HCT116 (cell line): ENCODE results near the gene INPP5F. TPM values are rescaled to one million over a fixed set of nuclear protein-coding genes. Genes with fewer than 3 reads are reported as not detected.

Source experiments
- ATAC-seq: fragments of 200-7000 bp; cut with Tn5 transposase; 2 replicates; pipeline ENCODE4 v1.9.1; 2020; ENCODE audit warnings: mild to moderate bottlenecking, moderate library complexity
- BruUV-seq: library from RNA; stranded (reverse); fragments of 400-500 nt; replicated peaks from 2 replicates; lab custom pipeline; 2021; lab: Mats Ljungman, UMichigan
- CTCF ChIA-PET: fragments of 300-600 bp; sonication (Branson Sonifier 250); formaldehyde crosslinking; loops from one replicate; lab custom pipeline; 2021; ENCODE audit warnings: antibody characterized with exemption; lab: Charles Lee
- POLR2A ChIA-PET: fragments of 300-600, 350-600 bp; sonication (Branson Sonifier 250); formaldehyde crosslinking; loops from one replicate; lab custom pipeline; 2021; ENCODE audit warnings: antibody characterized with exemption; lab: Charles Lee
- RAD21 ChIA-PET, 2 experiments: fragments of 300-600 bp; sonication (Branson Sonifier 250); formaldehyde crosslinking; loops; one replicate each; lab custom pipeline; 2023; ENCODE audit warnings: low total read pairs in 2 of 2; ENCODE audit not compliant: uncharacterized antibody in 2 of 2, unreplicated experiment in 2 of 2, low non-redundant PET in 1 of 2; lab: Charles Lee
- DNase-seq: peaks from one replicate; pipeline ENCODE4 v3.0.0-alpha.2; 2010; ENCODE audit warnings: low read depth, low spot score
- H2AFZ ChIP-seq: fragments of 200-600 bp; shearing (Covaris generic), sonication (generic); 2 replicates; pipeline ENCODE4 v1.6.1; 2017; ENCODE audit warnings: low read depth, mixed run types, mixed read lengths, antibody characterized with exemption, low read length; ENCODE audit not compliant: poor library complexity, severe bottlenecking
- H3K27ac ChIP-seq: 2 replicates; pipeline ENCODE4 v1.5.1; 2012; ENCODE audit warnings: low read depth, low read length
- H3K27me3 ChIP-seq: fragments of 200-600 bp; sonication (generic); 2 replicates; pipeline ENCODE4 v1.6.1; 2016; ENCODE audit warnings: mixed run types, low read length, mixed read lengths; ENCODE audit not compliant: insufficient read depth
- H3K36me3 ChIP-seq, 2 experiments: fragments of 200-500 bp in 1 of 2; fragments of 200-600 bp in 1 of 2; sonication (Bioruptor generic) in 1 of 2; sonication (generic) in 1 of 2; 2 replicates each; pipeline versions ENCODE4 v1.5.1 to v1.6.1; 2014 to 2016; ENCODE audit warnings: low read length in 2 of 2, inconsistent platforms in 1 of 2, mixed read lengths in 1 of 2, mixed run types in 1 of 2; ENCODE audit not compliant: insufficient read depth in 2 of 2, control insufficient read depth in 1 of 2
- H3K4me1 ChIP-seq, 2 experiments: fragments of 200-600 bp in 1 of 2; sonication (generic) in 1 of 2; 2 replicates each; pipeline versions ENCODE4 v1.5.1 to v1.6.1; 2012 to 2017; ENCODE audit warnings: low read length in 2 of 2, inconsistent platforms in 1 of 2, mild to moderate bottlenecking in 1 of 2, mixed read lengths in 1 of 2, mixed run types in 1 of 2, moderate library complexity in 1 of 2; ENCODE audit not compliant: insufficient read depth in 2 of 2, control insufficient read depth in 1 of 2
- H3K4me2 ChIP-seq: fragments of 200-600 bp; sonication (generic); 2 replicates; pipeline ENCODE4 v1.6.1; 2017; ENCODE audit warnings: mixed run types, low read length, mixed read lengths
- H3K4me3 ChIP-seq, 2 experiments: fragments of 200-600 bp in 1 of 2; sonication (generic) in 1 of 2; replicated peaks in 1 of 2; 2 replicates each; pipeline ENCODE4 v1.5.1; 2011 to 2016; ENCODE audit warnings: low read length in 2 of 2, control low read depth in 1 of 2, low read depth in 1 of 2, mild to moderate bottlenecking in 1 of 2, mixed read lengths in 1 of 2, mixed run types in 1 of 2
- H3K79me2 ChIP-seq: fragments of 200-600 bp; sonication (generic); 2 replicates; pipeline ENCODE4 v1.6.1; 2017; ENCODE audit warnings: mild to moderate bottlenecking, mixed run types, low read length, moderate library complexity, mixed read lengths; ENCODE audit not compliant: insufficient read depth
- H3K9ac ChIP-seq: fragments of 200-600 bp; sonication (generic); 2 replicates; pipeline ENCODE4 v1.6.1; 2016; ENCODE audit warnings: low read length, mixed read lengths
- H3K9me2 ChIP-seq: fragments of 200-600 bp; sonication (generic), shearing (Covaris generic); 2 replicates; pipeline ENCODE4 v1.6.1; 2017; ENCODE audit warnings: mixed run types, mild to moderate bottlenecking, moderate library complexity; ENCODE audit not compliant: insufficient read depth
- H3K9me3 ChIP-seq, 2 experiments: fragments of 200-500 bp in 1 of 2; fragments of 200-600 bp in 1 of 2; sonication (Bioruptor generic) in 1 of 2; sonication (generic) in 1 of 2; 2 replicates each; pipeline ENCODE4 v1.6.1; 2014 to 2017; ENCODE audit warnings: low read length in 2 of 2, mixed read lengths in 2 of 2, inconsistent platforms in 1 of 2, low read depth in 1 of 2, mild to moderate bottlenecking in 1 of 2, mixed run types in 1 of 2, moderate library complexity in 1 of 2; ENCODE audit not compliant: control insufficient read depth in 1 of 2, insufficient read depth in 1 of 2
- H4K20me1 ChIP-seq: fragments of 200-600 bp; sonication (generic), shearing (Covaris generic); 2 replicates; pipeline ENCODE4 v1.6.1; 2017; ENCODE audit warnings: mixed run types, mild to moderate bottlenecking, moderate library complexity; ENCODE audit not compliant: insufficient read depth
- ATF3 ChIP-seq: IDR thresholded peaks from 2 replicates; pipeline ENCODE4 v1.6.1; 2012
- CEBPB ChIP-seq: IDR thresholded peaks from 2 replicates; pipeline ENCODE4 v1.6.1; 2012; ENCODE audit warnings: low read depth
- CTCF ChIP-seq, 3 experiments: fragments of 200-600 bp in 1 of 3; sonication (generic) in 1 of 3; IDR thresholded peaks in 2 of 3; conservative IDR thresholded peaks in 1 of 3; 2 replicates each; pipeline ENCODE4 v1.5.1; 2012 to 2017; ENCODE audit warnings: low read depth in 2 of 3, low read length in 2 of 3, antibody characterized with exemption in 1 of 3, borderline replicate concordance in 1 of 3, control low read depth in 1 of 3, mild to moderate bottlenecking in 1 of 3, mixed read lengths in 1 of 3, mixed run types in 1 of 3, moderate library complexity in 1 of 3; ENCODE audit not compliant: insufficient read depth in 1 of 3
- EGR1 ChIP-seq: IDR thresholded peaks from 2 replicates; pipeline ENCODE4 v1.6.1; 2012; ENCODE audit warnings: low read depth
- EZH2 ChIP-seq: fragments of 200-600 bp; sonication (generic); IDR thresholded peaks from 2 replicates; pipeline ENCODE4 v1.6.1; 2017; ENCODE audit warnings: antibody characterized with exemption, mixed run types
- MAX ChIP-seq: IDR thresholded peaks from 2 replicates; pipeline ENCODE4 v1.6.1; 2012
- POLR2A ChIP-seq: IDR thresholded peaks from 2 replicates; pipeline ENCODE4 v1.7.0; 2011; ENCODE audit warnings: borderline replicate concordance; ENCODE audit not compliant: insufficient read depth, insufficient read length; ENCODE audit errors: extremely low read depth
- RAD21 ChIP-seq: IDR thresholded peaks from 2 replicates; pipeline ENCODE4 v1.6.1; 2012; ENCODE audit warnings: low read depth, mild to moderate bottlenecking
- REST ChIP-seq: IDR thresholded peaks from 2 replicates; pipeline ENCODE4 v1.6.1; 2012; ENCODE audit warnings: low read depth
- ZFX ChIP-seq: fragments of 450-650 bp; IDR thresholded peaks from 2 replicates; pipeline ENCODE4 v1.6.1; 2017
- ZNF274 ChIP-seq: fragments of 200-500 bp; sonication (Bioruptor generic); IDR thresholded peaks from 2 replicates; pipeline ENCODE4 v1.6.1; 2014; ENCODE audit warnings: mild to moderate bottlenecking, low read depth, low read length, inconsistent platforms
- intact Hi-C: fragments of 100-400 bp; cut with micrococcal nuclease; formaldehyde crosslinking; loops from 2 replicates; pipeline ENCODE4 v1.10.0; 2022
- total RNA-seq: library from RNA; stranded (reverse); gene quantifications from one replicate; pipeline ENCODE4 v1.2.1, GENCODE V29; 2021; ENCODE audit not compliant: unreplicated experiment

INPP5F gene
- total RNA-seq, 1 experiment from 2014 or later: 21.6 TPM

GRCh38 chr10:119831656-119832055 lies 105.8 kb downstream of the INPP5F start:
- H3K79me2 ChIP-seq: peaks cover 38% of the 10 kb centered on the region
- ChIA-PET RAD21 (no interaction called here), CTCF (no interaction called here), POLR2A (no interaction called here)
- no TSS peak for BruUV-seq
- H3K27me3 ChIP-seq: no peaks in the 10 kb centered on the region
- H3K4me3 ChIP-seq: no peak overlapping the region
- intact Hi-C loops: no loop called here
- H3K9me3 ChIP-seq: no peaks in the 10 kb centered on the region
- H3K36me3 ChIP-seq: peaks cover 80 to 87% of the 10 kb centered on the region in 2 experiments
- peaks cover 5% of the 10 kb centered on the region; the same call in 1 of the 2 replicates for H4K20me1 ChIP-seq
- H3K9me2 ChIP-seq: no peaks in the 10 kb centered on the region
- H3K27ac ChIP-seq: no peak overlapping the region
- TF ChIP-seq REST: no peak
- no peak for TF ChIP-seq EZH2
- no peak for TF ChIP-seq CTCF (IDR thresholded peaks at IDR 0.05 in 2 of 3, conservative IDR thresholded peaks at IDR 0.05 in 1 of 3; ENCODE audit: borderline replicate concordance in 1 of 3, insufficient read depth in 1 of 3, low read depth in 2 of 3, low read length in 2 of 3)
- TF ChIP-seq CEBPB: no peak
- no peak for TF ChIP-seq POLR2A
- no peak for TF ChIP-seq RAD21
- TF ChIP-seq ZFX: no peak
- TF ChIP-seq EGR1: no peak
- TF ChIP-seq ZNF274: no peak
- no peak for TF ChIP-seq MAX
- TF ChIP-seq ATF3: no peak
- H3K4me2 ChIP-seq: no peak overlapping the region
- H3K9ac ChIP-seq: no peak overlapping the region
- ATAC-seq (no peak), DNase-seq (no peak)
- no peaks in the 10 kb centered on the region for H3K4me1 ChIP-seq
- H2AFZ ChIP-seq: no peak overlapping the region
